Measurements from ENCODE around the gene CLCNKA.
"Not testable (repeated sequence)": the region's sequence is repeated elsewhere in the genome, so short reads cannot be mapped to it uniquely, and the experiment has no call there.

GRCh38 chr1:16062687-16063075 lies 40.8 kb downstream of the CLCNKA start:
- TF ChIP-seq CTCF, POLR2A, EP300 (IDR thresholded peaks at IDR 0.05): not testable (repeated sequence)

Data from ovary (tissue), 3 donors.